ENCODE data around the gene PDE1C. TPM values are rescaled to one million over a fixed set of nuclear protein-coding genes. Genes with fewer than 3 reads are reported as not detected.

Gene PDE1C
- total RNA-seq, 2 experiments from 2014 or later: not detected

- no peak for ATAC-seq
- no peaks in the 10 kb centered on the region for H3K27me3 Mint-ChIP-seq (ENCODE audit: low read depth)
- H3K27ac Mint-ChIP-seq: no peak overlapping the region
Measured at GRCh38 chr7:31890198-31890597, 180.0 kb downstream of the PDE1C start.

GRCh38 chr7:31887006-31887405, 183.2 kb downstream of the PDE1C start:
- ATAC-seq: no peak
- no peak for DNase-seq
- Mint-ChIP-seq H3K9me3 (ENCODE audit: insufficient read depth) (peaks cover 10% of the 10 kb centered on the region), H3K27me3 (ENCODE audit: low read depth) (no peaks in the 10 kb centered on the region), H3K4me3 (no peak overlapping the region), H3K27ac (no peak overlapping the region), H3K36me3 (ENCODE audit: low read depth) (no peaks in the 10 kb centered on the region), H3K4me1 (ENCODE audit: low read depth) (no peaks in the 10 kb centered on the region)
- ChIA-PET CTCF (no interaction called here), POLR2A (no interaction called here)

More at GRCh38 chr7:31890198-31890597, 180.0 kb downstream of the PDE1C start:
- no peaks in the 10 kb centered on the region for H3K4me1 Mint-ChIP-seq (ENCODE audit: low read depth)
- ChIA-PET POLR2A (no interaction called here), CTCF (no interaction called here)
- no peak for DNase-seq
- H3K9me3 Mint-ChIP-seq (ENCODE audit: insufficient read depth): peaks cover 3% of the 10 kb centered on the region
- H3K36me3 Mint-ChIP-seq (ENCODE audit: low read depth): no peaks in the 10 kb centered on the region
- no peak overlapping the region for H3K4me3 Mint-ChIP-seq

GRCh38 chr7:31885171-31885570, 185.0 kb downstream of the PDE1C start:
- no peaks in the 10 kb centered on the region for H3K36me3 Mint-ChIP-seq (ENCODE audit: low read depth)
- peaks cover 12% of the 10 kb centered on the region for H3K9me3 Mint-ChIP-seq (ENCODE audit: insufficient read depth)

GRCh38 chr7:31883761-31884164, 186.4 kb downstream of the PDE1C start:
- no peaks in the 10 kb centered on the region for H3K4me1 Mint-ChIP-seq (ENCODE audit: low read depth)
- no peak for DNase-seq
- peaks cover 12% of the 10 kb centered on the region for H3K9me3 Mint-ChIP-seq (ENCODE audit: insufficient read depth)
- ChIA-PET CTCF (no interaction called here), POLR2A (no interaction called here)
- H3K27ac Mint-ChIP-seq: no peak overlapping the region
- H3K36me3 Mint-ChIP-seq (ENCODE audit: low read depth): no peaks in the 10 kb centered on the region
- no peak overlapping the region for H3K4me3 Mint-ChIP-seq
- ATAC-seq: no peak
- no peaks in the 10 kb centered on the region for H3K27me3 Mint-ChIP-seq (ENCODE audit: low read depth)

More at GRCh38 chr7:31885171-31885570, 185.0 kb downstream of the PDE1C start:
- H3K27ac Mint-ChIP-seq: no peak overlapping the region
- no peak for DNase-seq
- POLR2A ChIA-PET: no interaction called here
- H3K27me3 Mint-ChIP-seq (ENCODE audit: low read depth): no peaks in the 10 kb centered on the region
- no peak overlapping the region for H3K4me3 Mint-ChIP-seq
- H3K4me1 Mint-ChIP-seq (ENCODE audit: low read depth): no peaks in the 10 kb centered on the region
- ATAC-seq: no peak
- CTCF ChIA-PET: no interaction called here

GRCh38 chr7:31882187-31882586, 188.0 kb downstream of the PDE1C start:
- Mint-ChIP-seq H3K9me3 (ENCODE audit: insufficient read depth) (peaks cover 12% of the 10 kb centered on the region), H3K36me3 (ENCODE audit: low read depth) (no peaks in the 10 kb centered on the region), H3K4me3 (no peak overlapping the region), H3K27ac (no peak overlapping the region), H3K27me3 (ENCODE audit: low read depth) (no peaks in the 10 kb centered on the region), H3K4me1 (ENCODE audit: low read depth) (no peaks in the 10 kb centered on the region)
- ATAC-seq (no peak), DNase-seq (no peak)
- POLR2A ChIA-PET: no interaction called here
- CTCF ChIA-PET: no interaction called here

- Mint-ChIP-seq H3K36me3 (ENCODE audit: low read depth) (no peaks in the 10 kb centered on the region), H3K9me3 (ENCODE audit: insufficient read depth) (peaks cover 8% of the 10 kb centered on the region), H3K4me1 (ENCODE audit: low read depth) (no peaks in the 10 kb centered on the region), H3K4me3 (no peak overlapping the region), H3K27ac (no peak overlapping the region), H3K27me3 (ENCODE audit: low read depth) (no peaks in the 10 kb centered on the region)
- DNase-seq: no peak
- no peak for ATAC-seq
- ChIA-PET POLR2A (no interaction called here), CTCF (no interaction called here)
Measured at GRCh38 chr7:31878875-31879274, 191.3 kb downstream of the PDE1C start.

- no peak overlapping the region for H3K27ac Mint-ChIP-seq
- no peak for ATAC-seq
- no peaks in the 10 kb centered on the region for H3K4me1 Mint-ChIP-seq (ENCODE audit: low read depth)
- DNase-seq: no peak
- CTCF ChIA-PET: interaction anchor here (1.0 kb wide), 1 partner anchor 20 kb away, joined by 3 read pairs; no protein-coding TSS in a partner anchor
- H3K4me3 Mint-ChIP-seq: no peak overlapping the region
- no peaks in the 10 kb centered on the region for H3K27me3 Mint-ChIP-seq (ENCODE audit: low read depth)
- no peaks in the 10 kb centered on the region for H3K36me3 Mint-ChIP-seq (ENCODE audit: low read depth)
- POLR2A ChIA-PET: no interaction called here
- H3K9me3 Mint-ChIP-seq (ENCODE audit: insufficient read depth): no peaks in the 10 kb centered on the region
Measured at GRCh38 chr7:31875424-31875823, 194.8 kb downstream of the PDE1C start.

GRCh38 chr7:31874631-31875386, 195.4 kb downstream of the PDE1C start:
- CTCF ChIA-PET: no interaction called here
- Mint-ChIP-seq H3K9me3 (ENCODE audit: insufficient read depth) (no peaks in the 10 kb centered on the region), H3K27ac (no peak overlapping the region), H3K4me1 (ENCODE audit: low read depth) (no peaks in the 10 kb centered on the region), H3K36me3 (ENCODE audit: low read depth) (no peaks in the 10 kb centered on the region), H3K4me3 (no peak overlapping the region), H3K27me3 (ENCODE audit: low read depth) (no peaks in the 10 kb centered on the region)
- POLR2A ChIA-PET: no interaction called here
- DNase-seq (no peak), ATAC-seq (no peak)

- DNase-seq: no peak
- no peak overlapping the region for H3K27ac Mint-ChIP-seq
- no peak overlapping the region for H3K4me3 Mint-ChIP-seq
- ChIA-PET POLR2A (no interaction called here), CTCF (no interaction called here)
- no peaks in the 10 kb centered on the region for H3K27me3 Mint-ChIP-seq (ENCODE audit: low read depth)
- H3K36me3 Mint-ChIP-seq (ENCODE audit: low read depth): no peaks in the 10 kb centered on the region
- H3K9me3 Mint-ChIP-seq (ENCODE audit: insufficient read depth): no peaks in the 10 kb centered on the region
- ATAC-seq: no peak
- no peaks in the 10 kb centered on the region for H3K4me1 Mint-ChIP-seq (ENCODE audit: low read depth)
Measured at GRCh38 chr7:31873816-31874597, 196.2 kb downstream of the PDE1C start.

- ChIA-PET CTCF (no interaction called here), POLR2A (no interaction called here)
- Mint-ChIP-seq H3K4me1 (ENCODE audit: low read depth) (no peaks in the 10 kb centered on the region), H3K27me3 (ENCODE audit: low read depth) (no peaks in the 10 kb centered on the region), H3K4me3 (no peak overlapping the region), H3K9me3 (ENCODE audit: insufficient read depth) (no peaks in the 10 kb centered on the region), H3K36me3 (ENCODE audit: low read depth) (no peaks in the 10 kb centered on the region), H3K27ac (no peak overlapping the region)
- DNase-seq (no peak), ATAC-seq (no peak)
Measured at GRCh38 chr7:31872545-31873370, 197.4 kb downstream of the PDE1C start.

GRCh38 chr7:31864646-31865045, 205.6 kb downstream of the PDE1C start:
- Mint-ChIP-seq H3K27ac (no peak overlapping the region), H3K27me3 (ENCODE audit: low read depth) (no peaks in the 10 kb centered on the region), H3K9me3 (ENCODE audit: insufficient read depth) (no peaks in the 10 kb centered on the region), H3K36me3 (ENCODE audit: low read depth) (no peaks in the 10 kb centered on the region), H3K4me3 (no peak overlapping the region), H3K4me1 (ENCODE audit: low read depth) (no peaks in the 10 kb centered on the region)
- POLR2A ChIA-PET: no interaction called here
- DNase-seq: no peak
- CTCF ChIA-PET: no interaction called here
- no peak for ATAC-seq

- H3K4me1 Mint-ChIP-seq (ENCODE audit: low read depth): no peaks in the 10 kb centered on the region
- no peaks in the 10 kb centered on the region for H3K9me3 Mint-ChIP-seq (ENCODE audit: insufficient read depth)
- no peak overlapping the region for H3K27ac Mint-ChIP-seq
- no peaks in the 10 kb centered on the region for H3K36me3 Mint-ChIP-seq (ENCODE audit: low read depth)
- no peak for DNase-seq
- ATAC-seq: no peak
- H3K4me3 Mint-ChIP-seq: no peak overlapping the region
- H3K27me3 Mint-ChIP-seq (ENCODE audit: low read depth): no peaks in the 10 kb centered on the region
- ChIA-PET POLR2A (no interaction called here), CTCF (no interaction called here)
Measured at GRCh38 chr7:31860925-31861324, 209.3 kb downstream of the PDE1C start.

All from activated CD8-positive, alpha-beta T cell treated with anti-CD3 and anti-CD28 coated beads, Interleukin-2, amount 10 ng/mL, durations not matched to agents 7 days and 5 days (primary cell).